ENCODE results near the gene KIAA0586. TPM values are rescaled to one million over a fixed set of nuclear protein-coding genes. Genes with fewer than 3 reads are reported as not detected.
"Not testable (repeated sequence)": the region's sequence is repeated elsewhere in the genome, so short reads cannot be mapped to it uniquely, and the experiment has no call there.

KIAA0586 gene
- total RNA-seq, 1 donor from 2014 or later = 20.1 TPM

- Histone ChIP-seq H3K4me1 (no peaks in the 10 kb centered on the region), H3K27me3 (no peaks in the 10 kb centered on the region), H3K9me3 (no peaks in the 10 kb centered on the region), H3K27ac (no peak overlapping the region), H3K4me3 (no peak overlapping the region), H3K36me3 (peaks cover 21 to 26% of the 10 kb centered on the region in 2 donors)
- TF ChIP-seq CTCF (IDR thresholded peaks at IDR 0.05) = no peak
- no peak for DNase-seq (ENCODE audit: low spot score in 2 of 2)
- intact Hi-C loops (cut with DNase I) = no loop called here
Observed at GRCh38 chr14:58477653-58478052, 50.1 kb downstream of the KIAA0586 start.

DNA sequence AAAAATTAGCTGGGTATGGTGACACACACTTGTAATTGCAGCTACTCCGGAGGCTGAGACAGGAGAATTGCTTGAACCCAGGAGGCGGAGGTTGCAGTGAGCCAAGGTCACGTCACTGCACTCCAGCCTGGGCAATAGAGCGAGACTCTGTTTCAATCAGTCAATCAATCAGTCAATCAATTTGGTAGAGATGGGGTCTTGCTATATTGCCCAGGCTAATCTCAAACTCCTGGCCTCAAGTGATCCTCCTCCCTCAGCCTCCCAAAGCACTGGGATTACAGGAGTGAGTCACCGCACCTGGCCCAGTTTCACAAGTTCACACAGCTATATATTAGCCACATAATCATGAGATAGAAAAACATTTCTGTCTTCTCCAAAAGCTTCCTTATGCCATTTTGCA, 50.8 kb downstream of the KIAA0586 start:
- H3K27me3 ChIP-seq; H3K27ac ChIP-seq; DNase-seq (ENCODE audit: low spot score in 2 of 2); H3K4me3 ChIP-seq; intact Hi-C loops (cut with DNase I); H3K4me1 ChIP-seq; H3K9me3 ChIP-seq: not testable (repeated sequence)
- H3K36me3 ChIP-seq = peaks cover 26 to 29% of the 10 kb centered on the region in 2 donors

DNA sequence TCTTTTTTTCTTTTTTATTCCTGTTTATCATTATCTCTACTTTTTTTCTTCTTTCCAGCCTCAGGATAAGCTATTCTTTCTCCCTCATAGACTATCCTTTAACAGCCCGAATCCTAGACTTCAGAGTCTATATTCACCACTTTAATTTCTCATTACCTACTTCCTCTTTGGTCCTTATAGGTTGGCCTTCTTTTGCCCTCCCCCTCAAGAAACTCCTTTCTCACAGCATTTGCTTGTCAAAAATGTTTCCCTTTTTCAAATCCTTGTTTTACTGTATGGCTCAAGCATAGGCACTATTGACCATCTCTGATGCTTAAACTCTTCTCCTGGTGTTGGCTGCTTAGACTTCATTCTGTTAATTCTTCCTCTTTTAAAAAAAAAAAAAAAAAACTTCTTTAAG, 52.5 kb downstream of the KIAA0586 start:
- intact Hi-C loops (cut with DNase I) = no loop called here
- no peaks in the 10 kb centered on the region for H3K27me3 ChIP-seq
- peaks cover 22 to 24% of the 10 kb centered on the region in 2 donors for H3K36me3 ChIP-seq
- DNase-seq (ENCODE audit: low spot score in 2 of 2) = no peak
- H3K9me3 ChIP-seq = no peaks in the 10 kb centered on the region
- no peak overlapping the region for H3K27ac ChIP-seq
- H3K4me3 ChIP-seq = no peak overlapping the region
- no peaks in the 10 kb centered on the region for H3K4me1 ChIP-seq
- TF ChIP-seq CTCF (IDR thresholded peaks at IDR 0.05) = no peak

- Histone ChIP-seq H3K27ac (no peak overlapping the region), H3K9me3 (no peaks in the 10 kb centered on the region), H3K36me3 (peaks cover 22 to 36% of the 10 kb centered on the region in 2 donors), H3K4me3 (no peak overlapping the region), H3K27me3 (no peaks in the 10 kb centered on the region), H3K4me1 (no peaks in the 10 kb centered on the region)
- TF ChIP-seq CTCF (IDR thresholded peaks at IDR 0.05) = no peak
- no peak for DNase-seq (ENCODE audit: low spot score in 2 of 2)
- intact Hi-C loops (cut with DNase I) = no loop called here
Observed at GRCh38 chr14:58484176-58484575, 56.7 kb downstream of the KIAA0586 start.

- no peak overlapping the region for H3K4me3 ChIP-seq
- intact Hi-C loops (cut with DNase I) = no loop called here
- H3K27me3 ChIP-seq = no peaks in the 10 kb centered on the region
- H3K27ac ChIP-seq = no peak overlapping the region
- no peaks in the 10 kb centered on the region for H3K4me1 ChIP-seq
- H3K9me3 ChIP-seq = no peaks in the 10 kb centered on the region
- no peak for TF ChIP-seq CTCF (IDR thresholded peaks at IDR 0.05)
- DNase-seq (ENCODE audit: low spot score in 2 of 2) = no peak
- H3K36me3 ChIP-seq = peaks cover 12 to 46% of the 10 kb centered on the region in 2 donors
Observed at GRCh38 chr14:58488550-58488949, 61.0 kb downstream of the KIAA0586 start.

DNA sequence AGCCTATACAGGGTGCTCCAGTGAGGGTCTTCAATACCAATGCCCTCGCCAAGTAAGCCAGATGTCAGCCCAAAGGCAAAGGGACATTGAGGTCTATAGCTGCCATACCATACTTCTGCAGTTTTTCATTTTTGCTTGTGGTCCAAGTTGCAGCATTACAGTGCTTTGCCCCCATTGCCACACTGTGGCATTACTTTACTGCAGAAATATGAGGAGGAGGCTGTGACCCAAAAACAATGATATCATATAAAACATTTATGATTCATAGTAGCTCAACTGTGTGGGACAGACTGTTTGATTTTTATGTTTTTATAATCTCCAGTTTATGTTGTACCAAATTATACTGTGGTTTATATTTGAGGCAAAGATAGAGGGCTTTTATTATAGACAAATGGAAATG, 64.1 kb downstream of the KIAA0586 start:
- Histone ChIP-seq H3K9me3 (no peaks in the 10 kb centered on the region), H3K27ac (no peak overlapping the region), H3K36me3 (peaks cover 12 to 52% of the 10 kb centered on the region in 2 donors), H3K4me1 (no peaks in the 10 kb centered on the region), H3K27me3 (no peaks in the 10 kb centered on the region), H3K4me3 (no peak overlapping the region)
- no peak for TF ChIP-seq CTCF (IDR thresholded peaks at IDR 0.05)
- no peak for DNase-seq (ENCODE audit: low spot score in 2 of 2)
- intact Hi-C loops (cut with DNase I) = no loop called here

All from ascending aorta (tissue), 2 donors.